GM21786 (cell line): Measurements from ENCODE around the gene MRPL38.
A peak's percentile ranks its signal among the peaks of the same experiment; 100 is the strongest.
"Not testable (repeated sequence)": the region's sequence is repeated elsewhere in the genome, so short reads cannot be mapped to it uniquely, and the experiment has no call there.

ENCODE experiments used
- ATAC-seq: cut with Tn5 transposase; IDR thresholded peaks from one replicate; pipeline ENCODE4 v1.9.1; 2021; ENCODE audit not compliant: unreplicated experiment

MRPL38 gene

GRCh38 chr17:75855310-75856061 lies 49.2 kb downstream of the MRPL38 start, which contains the start of gene WBP2:
Gene WBP2 (minus strand): TSS chr17:75855335. CDS start chr17:75855297, 38 bp downstream.
- peak; percentile 82 for ATAC-seq

DNA sequence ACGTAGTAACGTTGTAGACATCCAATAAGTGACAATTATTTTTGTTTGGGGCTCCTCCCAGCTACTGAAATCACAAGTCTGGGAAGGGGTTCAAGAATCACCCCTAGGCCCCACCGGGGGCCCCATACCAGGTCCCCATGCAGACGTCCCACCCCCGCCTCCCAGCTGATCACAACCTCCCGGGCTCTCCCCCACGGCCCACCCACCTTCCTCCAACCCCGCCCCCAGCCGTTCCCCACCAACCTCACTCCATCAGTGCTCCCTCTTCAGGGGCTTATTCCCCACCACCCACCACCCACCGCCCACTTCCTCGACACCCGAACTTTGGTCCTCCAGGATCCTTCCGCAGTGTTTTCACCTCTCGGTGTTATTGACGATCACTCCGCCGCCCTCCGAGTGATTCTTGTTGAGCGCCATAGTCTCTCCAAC lies 49.8 kb downstream of the MRPL38 start:
- no peak for ATAC-seq

GRCh38 chr17:75854101-75854748 lies 50.5 kb downstream of the MRPL38 start:
- no peak for ATAC-seq

DNA sequence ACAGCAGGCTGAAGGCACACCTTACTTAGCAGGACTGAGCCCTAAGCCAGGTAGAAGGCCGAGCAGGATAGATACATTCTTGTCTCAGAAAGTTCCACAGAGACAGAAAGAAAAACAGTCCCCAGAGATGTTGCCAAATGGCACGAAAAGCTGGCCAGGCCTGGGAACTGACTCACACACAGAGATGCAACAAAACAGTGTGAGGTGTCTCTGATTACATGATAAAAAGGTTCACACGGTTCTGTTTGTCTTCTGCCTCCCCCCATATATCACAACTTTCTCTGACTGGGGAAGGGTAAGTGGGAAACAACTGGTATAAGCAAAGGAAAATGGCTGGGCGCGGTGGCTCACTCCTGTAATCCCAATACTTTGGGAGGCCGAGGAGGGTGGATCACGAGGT lies 51.3 kb downstream of the MRPL38 start:
- no peak for ATAC-seq

DNA sequence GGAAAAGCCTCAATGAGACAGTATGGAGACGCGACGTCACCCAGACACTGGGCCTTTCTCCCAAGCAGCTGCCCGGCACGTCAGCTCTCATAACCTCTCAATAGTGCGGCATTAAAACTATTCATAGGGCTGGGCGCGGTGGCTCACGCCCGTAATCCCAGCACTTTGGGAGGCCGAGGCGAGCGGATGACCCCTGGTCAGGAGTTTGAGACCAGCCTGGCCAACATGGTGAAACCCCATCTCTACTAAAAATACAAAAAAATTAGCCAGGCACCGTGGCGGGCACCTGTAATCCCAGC lies 53.0 kb downstream of the MRPL38 start:
- not testable (repeated sequence) for ATAC-seq

- no peak for ATAC-seq
These were observed 53.6 kb downstream of the MRPL38 start for GRCh38 chr17:75850928-75851692.

GRCh38 chr17:75849724-75850123 lies 55.0 kb downstream of the MRPL38 start:
- ATAC-seq, result no peak

DNA sequence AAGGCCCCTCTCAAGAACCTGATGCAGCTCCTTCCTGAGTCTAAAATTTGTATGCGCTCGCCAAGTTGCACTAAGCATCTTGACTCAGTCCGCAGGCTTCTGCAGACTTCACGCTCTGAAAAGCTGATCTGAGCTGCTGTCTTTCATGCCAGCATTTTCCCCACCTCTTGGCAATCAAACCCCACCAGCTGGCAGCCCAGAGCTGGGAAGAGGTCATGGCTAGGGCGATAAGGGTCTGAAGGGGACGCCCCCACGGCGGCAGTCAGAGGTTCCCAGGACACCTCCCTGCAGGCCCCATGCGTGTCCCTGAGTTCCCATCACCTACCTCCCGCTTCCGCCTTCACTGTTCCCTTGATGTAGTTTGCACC lies 55.4 kb downstream of the MRPL38 start:
- ATAC-seq, result no peak
